Thymus (tissue), 11 donors: ENCODE measurements around the gene MEIOB. TPM values are rescaled to one million over a fixed set of nuclear protein-coding genes. Genes with fewer than 3 reads are reported as not detected.

Source experiments
- DNase-seq, 9 donors: peaks; one replicate each; pipeline ENCODE4 v3.0.0-alpha.2; 2013; ENCODE audit warnings: low spot score in 9 of 9, low read depth in 6 of 9, missing footprints in 1 of 9
- H3K27ac ChIP-seq, 2 donors: one replicate each; pipeline ENCODE4 v1.5.1; 2013; ENCODE audit warnings: control low read depth in 1 of 2, low read depth in 1 of 2, low read length in 1 of 2, mild to moderate bottlenecking in 1 of 2, moderate library complexity in 1 of 2
- H3K27me3 ChIP-seq, 2 donors: one replicate each; pipeline ENCODE4 v1.5.1; 2013; ENCODE audit warnings: low read length in 1 of 2; ENCODE audit not compliant: control insufficient read depth in 2 of 2, insufficient read depth in 1 of 2
- H3K36me3 ChIP-seq, 2 donors: one replicate each; pipeline ENCODE4 v1.5.1; 2013; ENCODE audit warnings: low read length in 1 of 2, mild to moderate bottlenecking in 1 of 2, moderate library complexity in 1 of 2; ENCODE audit not compliant: control insufficient read depth in 2 of 2, insufficient read depth in 2 of 2
- H3K4me1 ChIP-seq, 2 donors: one replicate each; pipeline ENCODE4 v1.5.1; 2013; ENCODE audit warnings: low read length in 2 of 2; ENCODE audit not compliant: control insufficient read depth in 2 of 2, insufficient read depth in 2 of 2
- H3K4me3 ChIP-seq, 2 donors: one replicate each; pipeline ENCODE4 v1.5.1; 2013; ENCODE audit warnings: low read length in 2 of 2, control low read depth in 1 of 2, mild to moderate bottlenecking in 1 of 2
- H3K9me3 ChIP-seq, 2 donors: one replicate each; pipeline ENCODE4 v1.5.1; 2013; ENCODE audit warnings: low read length in 1 of 2, mild to moderate bottlenecking in 1 of 2; ENCODE audit not compliant: control insufficient read depth in 2 of 2, insufficient read depth in 1 of 2
- WGBS: extraction: QIAGEN DNeasy Blood & Tissue Kit; methylation state at CpG from one replicate; pipeline ENCODE4 v1.1.7; 2013; 5-methylcytosine and 5-hydroxymethylcytosine counted together
- polyA plus RNA-seq: library from polyadenylated mRNA; stranded (reverse); fragments of 200-250 nt; gene quantifications from one replicate; pipeline ENCODE4 v1.2.3, GENCODE V29; 2013
- total RNA-seq: library from RNA; stranded (reverse); fragments of 120-200 nt; gene quantifications from one replicate; pipeline ENCODE4 v1.2.4, GENCODE V29; 2013
- donor health status: healthy.

The MEIOB gene
- total and polyA plus RNA-seq, 2 donors = 1.1 to 1.3 TPM

GRCh38 chr16:1915732-1916639 is 44.0 kb upstream of the MEIOB start:
- no peak overlapping the region for H3K27ac ChIP-seq
- no peak overlapping the region for H3K4me3 ChIP-seq
- H3K27me3 ChIP-seq = peaks cover 55 to 85% of the 10 kb centered on the region in 2 donors
- no peak for DNase-seq
- H3K36me3 ChIP-seq = no peaks in the 10 kb centered on the region
- WGBS = 70% methylated on average over 25 of the region's 25 CpGs
- peaks cover 0 to 2% of the 10 kb centered on the region in 2 donors for H3K4me1 ChIP-seq
- peaks cover 0 to 3% of the 10 kb centered on the region in 2 donors for H3K9me3 ChIP-seq

GRCh38 chr16:1914988-1915387 is 43.0 kb upstream of the MEIOB start:
- H3K27me3 ChIP-seq = peaks cover 46 to 78% of the 10 kb centered on the region in 2 donors
- no peak overlapping the region for H3K4me3 ChIP-seq
- WGBS = 57% methylated on average over 8 of the region's 8 CpGs
- no peak for DNase-seq
- H3K4me1 ChIP-seq = peaks cover 0 to 2% of the 10 kb centered on the region in 2 donors
- H3K27ac ChIP-seq = no peak overlapping the region
- no peaks in the 10 kb centered on the region for H3K9me3 ChIP-seq
- H3K36me3 ChIP-seq = no peaks in the 10 kb centered on the region

GRCh38 chr16:1914084-1914608 is 42.2 kb upstream of the MEIOB start:
- Histone ChIP-seq H3K4me3 (no peak overlapping the region), H3K27me3 (peaks cover 39 to 76% of the 10 kb centered on the region in 2 donors), H3K9me3 (no peaks in the 10 kb centered on the region), H3K27ac (no peak overlapping the region), H3K36me3 (no peaks in the 10 kb centered on the region), H3K4me1 (peaks cover 0 to 2% of the 10 kb centered on the region in 2 donors)
- DNase-seq = no peak
- WGBS = 52% methylated on average over 15 of the region's 15 CpGs

- 70% methylated on average over 21 of the region's 21 CpGs for WGBS
- Histone ChIP-seq H3K27ac (no peak overlapping the region), H3K4me3 (no peak overlapping the region), H3K9me3 (no peaks in the 10 kb centered on the region), H3K27me3 (peaks cover 37 to 76% of the 10 kb centered on the region in 2 donors), H3K4me1 (peaks cover 0 to 2% of the 10 kb centered on the region in 2 donors), H3K36me3 (no peaks in the 10 kb centered on the region)
- no peak for DNase-seq
These were observed 41.5 kb upstream of the MEIOB start for GRCh38 chr16:1913327-1914083.

GRCh38 chr16:1912215-1912543 is 40.2 kb upstream of the MEIOB start:
- no peak overlapping the region for H3K27ac ChIP-seq
- DNase-seq = no peak
- peaks cover 0 to 2% of the 10 kb centered on the region in 2 donors for H3K4me1 ChIP-seq
- no peak overlapping the region for H3K4me3 ChIP-seq
- peaks cover 0 to under 1% of the 10 kb centered on the region in 2 donors for H3K9me3 ChIP-seq
- H3K27me3 ChIP-seq = peaks cover 28 to 80% of the 10 kb centered on the region in 2 donors
- WGBS = 94% methylated on average over 17 of the region's 17 CpGs
- no peaks in the 10 kb centered on the region for H3K36me3 ChIP-seq

- Histone ChIP-seq H3K27ac (no peak overlapping the region), H3K27me3 (peaks cover 23 to 80% of the 10 kb centered on the region in 2 donors), H3K4me3 (no peak overlapping the region), H3K9me3 (peaks cover 0 to 5% of the 10 kb centered on the region in 2 donors), H3K4me1 (peaks cover 0 to 2% of the 10 kb centered on the region in 2 donors), H3K36me3 (no peaks in the 10 kb centered on the region)
- no peak for DNase-seq
- 93% methylated on average over 59 of the region's 59 CpGs for WGBS
These were observed 39.7 kb upstream of the MEIOB start for GRCh38 chr16:1911467-1912214.

- peaks cover 0 to 2% of the 10 kb centered on the region in 2 donors for H3K4me1 ChIP-seq
These were observed 37.7 kb upstream of the MEIOB start for GRCh38 chr16:1909561-1910231.

GRCh38 chr16:1908983-1909382 is 37.0 kb upstream of the MEIOB start:
- Histone ChIP-seq H3K36me3 (no peaks in the 10 kb centered on the region), H3K27me3 (peaks cover 8 to 80% of the 10 kb centered on the region in 2 donors), H3K27ac (no peak overlapping the region), H3K4me1 (no peaks in the 10 kb centered on the region), H3K4me3 (no peak overlapping the region), H3K9me3 (peaks cover 0 to 5% of the 10 kb centered on the region in 2 donors)
- no peak for DNase-seq
- WGBS = 74% methylated on average over 9 of the region's 9 CpGs

More at GRCh38 chr16:1909561-1910231, 37.7 kb upstream of the MEIOB start:
- H3K27me3 ChIP-seq = peaks cover 10 to 80% of the 10 kb centered on the region in 2 donors
- H3K36me3 ChIP-seq = no peaks in the 10 kb centered on the region
- DNase-seq = no peak
- no peak overlapping the region for H3K4me3 ChIP-seq
- H3K9me3 ChIP-seq = peaks cover 0 to 5% of the 10 kb centered on the region in 2 donors
- no peak overlapping the region for H3K27ac ChIP-seq
- WGBS = 89% methylated on average over 18 of the region's 18 CpGs
